ENCODE results near the gene PRAME.

DNA sequence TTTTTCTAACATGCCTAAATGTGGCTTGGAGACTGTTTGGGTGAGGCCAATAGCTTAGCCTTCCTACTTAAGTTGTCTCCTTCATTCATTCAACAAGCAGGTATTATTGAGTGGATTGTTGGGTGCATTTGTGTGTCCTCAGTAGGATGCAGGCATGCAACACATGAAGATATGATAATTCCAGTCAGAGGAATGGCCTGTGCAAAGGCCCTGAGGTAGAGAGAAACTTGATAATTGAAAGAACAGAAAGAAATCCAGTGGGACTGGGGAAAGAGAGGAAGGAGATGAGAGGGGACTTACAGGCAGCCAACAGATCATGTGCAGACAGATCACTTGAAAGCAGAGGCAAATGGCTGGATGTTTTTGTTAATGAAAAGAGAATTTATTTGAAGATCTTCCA lies 15.3 kb upstream of the PRAME start:
- no peak for TF ChIP-seq EZH2phosphoT487 (conservative IDR thresholded peaks at IDR 0.05; ENCODE audit: low read length)
- TF ChIP-seq, protein P1, sequence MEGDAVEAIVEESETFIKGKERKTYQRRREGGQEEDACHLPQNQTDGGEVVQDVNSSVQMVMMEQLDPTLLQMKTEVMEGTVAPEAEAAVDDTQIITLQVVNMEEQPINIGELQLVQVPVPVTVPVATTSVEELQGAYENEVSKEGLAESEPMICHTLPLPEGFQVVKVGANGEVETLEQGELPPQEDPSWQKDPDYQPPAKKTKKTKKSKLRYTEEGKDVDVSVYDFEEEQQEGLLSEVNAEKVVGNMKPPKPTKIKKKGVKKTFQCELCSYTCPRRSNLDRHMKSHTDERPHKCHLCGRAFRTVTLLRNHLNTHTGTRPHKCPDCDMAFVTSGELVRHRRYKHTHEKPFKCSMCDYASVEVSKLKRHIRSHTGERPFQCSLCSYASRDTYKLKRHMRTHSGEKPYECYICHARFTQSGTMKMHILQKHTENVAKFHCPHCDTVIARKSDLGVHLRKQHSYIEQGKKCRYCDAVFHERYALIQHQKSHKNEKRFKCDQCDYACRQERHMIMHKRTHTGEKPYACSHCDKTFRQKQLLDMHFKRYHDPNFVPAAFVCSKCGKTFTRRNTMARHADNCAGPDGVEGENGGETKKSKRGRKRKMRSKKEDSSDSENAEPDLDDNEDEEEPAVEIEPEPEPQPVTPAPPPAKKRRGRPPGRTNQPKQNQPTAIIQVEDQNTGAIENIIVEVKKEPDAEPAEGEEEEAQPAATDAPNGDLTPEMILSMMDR (IDR thresholded peaks at IDR 0.05; ENCODE audit: insufficient read depth, low read length, poor library complexity, severe bottlenecking): no peak
